HL-60 (cell line): Measurements from ENCODE around the gene CHST2.
"Not testable (repeated sequence)": the region's sequence is repeated elsewhere in the genome, so short reads cannot be mapped to it uniquely, and the experiment has no call there.

Experiments
- DNase-seq, 2 experiments: peaks; one replicate each; pipeline ENCODE4 v3.0.0-alpha.2; 2010 to 2020; ENCODE audit warnings: low read depth in 1 of 2, low spot score in 1 of 2
- H3K27ac ChIP-seq: fragments of 250-450 bp; sonication (Bioruptor Pico); replicated peaks from 2 replicates; pipeline ENCODE4 v1.5.1; 2020; ENCODE audit warnings: mild to moderate bottlenecking, moderate library complexity
- H3K27me3 ChIP-seq: fragments of 250-450 bp; sonication (Bioruptor Pico); 2 replicates; pipeline ENCODE4 v1.5.1; 2021; ENCODE audit warnings: mild to moderate bottlenecking, moderate library complexity; ENCODE audit not compliant: insufficient read depth, poor library complexity, severe bottlenecking
- H3K4me3 ChIP-seq: replicated peaks from 2 replicates; pipeline ENCODE4 v1.5.1; 2011; ENCODE audit warnings: mild to moderate bottlenecking, control low read depth, low read length; ENCODE audit not compliant: insufficient read depth
- CTCF ChIP-seq: IDR thresholded peaks from one replicate; pipeline ENCODE4 v1.5.1; 2011; ENCODE audit warnings: low read length, control low read depth, inconsistent platforms; ENCODE audit not compliant: insufficient read depth
- GABPA ChIP-seq: IDR thresholded peaks from 2 replicates; pipeline ENCODE4 v1.6.1; 2012; ENCODE audit warnings: low read depth
- POLR2AphosphoS5 ChIP-seq: IDR thresholded peaks from 2 replicates; pipeline ENCODE4 v1.6.1; 2012; ENCODE audit warnings: low read depth
- REST ChIP-seq: IDR thresholded peaks from 2 replicates; pipeline ENCODE4 v1.6.1; 2012; ENCODE audit warnings: low read depth; ENCODE audit not compliant: insufficient replicate concordance
- SPI1 ChIP-seq: IDR thresholded peaks from 2 replicates; pipeline ENCODE4 v1.6.1; 2012; ENCODE audit warnings: low read depth, mild to moderate bottlenecking, borderline replicate concordance

The CHST2 gene

GRCh38 chr3:143165211-143165610, 45.6 kb downstream of the CHST2 start:
- DNase-seq: no peak
- no peak for TF ChIP-seq REST
- TF ChIP-seq GABPA: no peak
- no peak for TF ChIP-seq POLR2AphosphoS5
- no peak for TF ChIP-seq SPI1
- no peak for TF ChIP-seq CTCF
- H3K27me3 ChIP-seq: no peaks in the 10 kb centered on the region
- peak overlapping the region; percentile 12 for H3K27ac ChIP-seq
- H3K4me3 ChIP-seq: no peak overlapping the region

- DNase-seq: peak; percentile 41 to 77
Observed at GRCh38 chr3:143165612-143166285, 46.2 kb downstream of the CHST2 start.

GRCh38 chr3:143166376-143166775, 46.8 kb downstream of the CHST2 start:
- DNase-seq: no peak
- TF ChIP-seq POLR2AphosphoS5 (no peak), CTCF (no peak), GABPA (no peak), SPI1 (no peak), REST (no peak)
- Histone ChIP-seq H3K27me3 (no peaks in the 10 kb centered on the region), H3K4me3 (no peak overlapping the region), H3K27ac (no peak overlapping the region)

More at GRCh38 chr3:143165612-143166285, 46.2 kb downstream of the CHST2 start:
- peak overlapping the region; percentile 12 for H3K27ac ChIP-seq
- not testable (repeated sequence) for H3K27me3 ChIP-seq, H3K4me3 ChIP-seq

- TF ChIP-seq GABPA (no peak), REST (no peak), CTCF (no peak), SPI1 (no peak)
- no peaks in the 10 kb centered on the region for H3K27me3 ChIP-seq
- no peak overlapping the region for H3K27ac ChIP-seq
- H3K4me3 ChIP-seq: no peak overlapping the region
- no peak for DNase-seq
Observed at GRCh38 chr3:143167969-143168854, 48.6 kb downstream of the CHST2 start.
